Measurements from ENCODE around the gene MSL3B.

MSL3B gene

GRCh38 chr2:233862261-233862768 lies 5.9 kb downstream of the MSL3B start:
- ATAC-seq (ENCODE audit: low FRiP score) (no peak), DNase-seq (ENCODE audit: low spot score) (no peak)
- TF ChIP-seq, protein P1, sequence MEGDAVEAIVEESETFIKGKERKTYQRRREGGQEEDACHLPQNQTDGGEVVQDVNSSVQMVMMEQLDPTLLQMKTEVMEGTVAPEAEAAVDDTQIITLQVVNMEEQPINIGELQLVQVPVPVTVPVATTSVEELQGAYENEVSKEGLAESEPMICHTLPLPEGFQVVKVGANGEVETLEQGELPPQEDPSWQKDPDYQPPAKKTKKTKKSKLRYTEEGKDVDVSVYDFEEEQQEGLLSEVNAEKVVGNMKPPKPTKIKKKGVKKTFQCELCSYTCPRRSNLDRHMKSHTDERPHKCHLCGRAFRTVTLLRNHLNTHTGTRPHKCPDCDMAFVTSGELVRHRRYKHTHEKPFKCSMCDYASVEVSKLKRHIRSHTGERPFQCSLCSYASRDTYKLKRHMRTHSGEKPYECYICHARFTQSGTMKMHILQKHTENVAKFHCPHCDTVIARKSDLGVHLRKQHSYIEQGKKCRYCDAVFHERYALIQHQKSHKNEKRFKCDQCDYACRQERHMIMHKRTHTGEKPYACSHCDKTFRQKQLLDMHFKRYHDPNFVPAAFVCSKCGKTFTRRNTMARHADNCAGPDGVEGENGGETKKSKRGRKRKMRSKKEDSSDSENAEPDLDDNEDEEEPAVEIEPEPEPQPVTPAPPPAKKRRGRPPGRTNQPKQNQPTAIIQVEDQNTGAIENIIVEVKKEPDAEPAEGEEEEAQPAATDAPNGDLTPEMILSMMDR (IDR thresholded peaks at IDR 0.05) = no peak

GRCh38 chr2:233858331-233858730 lies 9.9 kb downstream of the MSL3B start:
- ATAC-seq (ENCODE audit: low FRiP score) (no peak), DNase-seq (ENCODE audit: low spot score) (no peak)
- TF ChIP-seq, protein P1 (IDR thresholded peaks at IDR 0.05) = no peak

DNA sequence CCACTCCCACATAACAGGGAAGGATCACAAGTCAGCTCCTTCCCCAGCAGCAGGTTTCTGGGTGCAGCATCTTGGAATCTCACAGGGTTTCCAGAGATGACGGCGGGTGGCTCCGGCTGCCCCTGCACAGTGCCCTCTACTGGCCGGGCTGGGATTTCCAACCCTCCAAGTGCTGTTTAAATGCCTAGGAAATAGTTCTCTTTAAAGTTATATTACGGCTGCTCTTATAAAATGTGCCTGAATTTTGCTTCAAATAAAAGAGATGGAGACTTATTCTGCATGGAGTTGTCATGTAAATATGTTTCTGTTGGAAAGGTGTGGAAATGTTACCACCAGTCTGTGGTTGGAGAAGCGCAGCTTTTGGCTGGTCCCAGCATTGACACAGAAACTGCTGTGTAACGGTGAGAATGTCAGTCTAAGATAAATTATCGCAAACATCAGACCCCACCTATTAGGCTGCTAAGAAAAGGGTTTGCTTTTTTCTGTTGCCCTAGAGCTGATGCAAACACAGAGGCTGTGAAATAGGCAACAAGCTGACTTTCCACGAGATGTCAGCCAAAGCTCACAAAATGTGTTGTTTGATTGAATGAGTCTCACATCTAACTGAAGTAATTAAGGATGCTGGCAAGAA lies 10.6 kb downstream of the MSL3B start:
- ATAC-seq (ENCODE audit: low FRiP score) = no peak
- TF ChIP-seq, protein P1 (IDR thresholded peaks at IDR 0.05) = no peak
- DNase-seq (ENCODE audit: low spot score) = no peak

DNA sequence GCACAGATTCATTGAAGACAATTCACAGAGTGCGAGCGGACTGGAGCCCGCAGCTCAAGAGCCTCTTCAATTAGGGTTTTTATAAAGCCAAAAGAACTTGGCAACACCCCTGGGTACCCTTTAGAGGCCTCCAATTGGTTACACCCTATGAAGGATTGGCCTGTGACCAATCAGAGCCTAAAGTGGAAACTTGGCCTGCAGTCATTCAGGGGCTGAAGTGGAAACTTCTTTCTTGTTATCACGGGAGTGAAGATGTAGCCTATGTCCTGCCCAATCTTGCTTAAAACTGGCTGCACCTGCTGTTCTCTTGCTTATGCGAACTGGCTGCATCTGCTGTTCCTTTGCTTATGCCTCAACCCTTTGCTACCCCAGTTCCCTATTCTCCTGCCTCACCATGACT lies 12.0 kb downstream of the MSL3B start:
- ATAC-seq (ENCODE audit: low FRiP score) (no peak), DNase-seq (ENCODE audit: low spot score) (no peak)
- TF ChIP-seq, protein P1 (IDR thresholded peaks at IDR 0.05) = no peak

DNA sequence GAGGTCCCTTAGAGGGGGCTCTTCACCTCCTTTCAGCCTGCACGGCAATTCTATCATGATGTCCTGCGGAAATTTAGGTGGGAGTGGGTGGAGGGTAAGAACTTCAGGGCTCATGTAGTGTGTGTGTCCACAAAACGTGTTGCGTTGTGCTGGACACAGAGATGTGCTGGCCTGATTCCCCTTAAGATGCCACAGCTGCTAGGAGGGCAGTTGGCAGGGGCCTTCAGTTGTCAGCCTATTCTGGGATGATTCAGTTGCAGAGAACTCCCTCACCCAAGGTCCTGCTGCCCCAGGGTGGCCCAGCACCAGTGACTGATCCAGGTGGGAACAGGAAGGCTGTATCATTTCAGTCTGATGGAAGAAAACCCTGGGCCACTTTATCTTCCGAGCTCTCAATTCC lies 12.8 kb downstream of the MSL3B start:
- TF ChIP-seq, protein P1 (IDR thresholded peaks at IDR 0.05) = no peak
- DNase-seq (ENCODE audit: low spot score) (no peak), ATAC-seq (ENCODE audit: low FRiP score) (no peak)

DNA sequence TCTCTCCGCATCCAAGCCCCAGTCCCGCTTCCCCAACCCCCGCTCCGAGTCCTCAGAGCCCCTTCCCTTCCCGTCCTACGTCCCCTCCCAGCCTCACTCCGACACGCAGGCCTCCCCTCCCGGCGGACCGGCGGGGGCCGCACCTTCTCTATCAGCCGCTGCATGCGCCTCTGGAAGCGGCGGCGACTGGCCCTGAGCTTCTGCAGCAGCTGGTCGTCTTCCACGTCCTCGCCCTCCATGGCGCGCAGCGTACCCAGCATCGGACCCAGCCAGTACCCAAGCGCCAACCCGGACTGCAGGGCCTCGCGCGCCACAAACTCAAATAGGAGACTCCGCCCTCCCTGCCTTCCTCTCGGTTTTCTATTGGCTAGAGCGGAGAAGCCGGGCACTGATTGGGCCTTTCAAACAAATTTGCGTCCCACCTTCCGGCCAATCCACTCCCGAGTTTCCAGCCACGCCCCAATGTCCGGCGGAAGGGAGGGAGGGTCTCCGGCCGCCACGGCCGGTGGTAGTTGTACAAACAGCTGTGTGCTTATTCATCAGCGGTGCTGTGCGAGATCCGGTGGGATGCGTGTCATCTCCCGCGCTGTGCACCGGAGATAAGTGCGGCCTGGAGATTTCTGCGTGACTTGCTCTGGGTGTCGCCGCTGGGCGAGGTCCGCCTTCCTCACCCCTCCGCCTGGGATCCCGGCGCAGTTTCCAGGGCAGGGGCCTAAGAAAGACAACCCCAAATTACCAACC lies 13.8 kb downstream of the MSL3B start, which contains the start of gene HJURP:
Gene HJURP, minus strand, starts transcription at position 295 of the 741 bp plus-strand sequence. Its CDS starts 35 bp downstream, at position 260.
- DNase-seq (ENCODE audit: low spot score) = peak; percentile 80
- TF ChIP-seq, protein P1 (IDR thresholded peaks at IDR 0.05) = no peak
- ATAC-seq (ENCODE audit: low FRiP score) = peak; percentile 97

Data from omental fat pad (tissue), 3 donors.